NCI-H774 (cell line): Measurements from ENCODE around the gene PXK.

Experiments
- DNase-seq: peaks from one replicate; lab custom pipeline; 2025; lab: John Stamatoyannopoulos, UW

PXK gene

DNA sequence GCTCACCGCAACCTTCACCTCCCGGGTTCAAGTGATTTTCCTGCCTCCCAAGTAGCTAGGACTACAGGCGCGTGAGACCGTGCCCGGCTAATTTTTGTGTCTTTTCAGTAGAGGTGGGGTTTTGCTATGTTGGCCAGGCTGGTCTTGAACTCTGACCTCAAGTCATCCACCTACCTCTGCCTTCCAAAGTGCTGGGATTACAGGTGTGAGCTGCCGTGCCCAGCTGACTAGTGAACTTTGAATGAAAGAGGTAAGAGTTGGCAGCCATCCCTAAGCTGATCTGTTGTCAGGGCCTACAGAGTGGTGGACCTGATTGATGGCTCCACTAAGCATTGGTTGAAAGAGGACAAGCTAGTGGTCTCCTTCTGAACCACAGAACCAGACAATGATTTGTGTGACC, 15.3 kb downstream of the PXK start:
- DNase-seq, result no peak

GRCh38 chr3:58349792-58350626, 17.3 kb downstream of the PXK start:
- no peak for DNase-seq

- DNase-seq, result no peak
Observed at GRCh38 chr3:58350627-58351013, 17.9 kb downstream of the PXK start.

DNA sequence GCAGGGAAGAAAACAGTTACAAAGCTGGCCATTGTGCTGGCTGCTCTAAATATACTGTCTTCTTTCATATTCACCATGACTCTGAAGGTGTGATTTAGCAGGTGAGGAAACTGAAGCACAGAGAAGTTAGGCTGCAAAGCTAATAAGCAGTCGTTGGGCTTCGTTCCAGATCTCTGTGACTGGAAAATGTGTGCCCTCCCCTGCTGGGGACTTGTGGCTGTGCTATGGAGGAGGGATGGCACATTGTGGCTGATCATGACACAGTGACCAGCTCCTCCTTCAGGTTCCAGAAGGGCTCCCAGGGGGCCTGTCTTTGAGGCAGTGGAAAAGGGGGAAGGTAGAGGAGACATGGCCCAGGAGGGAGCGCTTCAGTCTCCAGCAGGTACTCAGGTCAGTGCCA, 19.2 kb downstream of the PXK start:
- DNase-seq, result no peak

DNA sequence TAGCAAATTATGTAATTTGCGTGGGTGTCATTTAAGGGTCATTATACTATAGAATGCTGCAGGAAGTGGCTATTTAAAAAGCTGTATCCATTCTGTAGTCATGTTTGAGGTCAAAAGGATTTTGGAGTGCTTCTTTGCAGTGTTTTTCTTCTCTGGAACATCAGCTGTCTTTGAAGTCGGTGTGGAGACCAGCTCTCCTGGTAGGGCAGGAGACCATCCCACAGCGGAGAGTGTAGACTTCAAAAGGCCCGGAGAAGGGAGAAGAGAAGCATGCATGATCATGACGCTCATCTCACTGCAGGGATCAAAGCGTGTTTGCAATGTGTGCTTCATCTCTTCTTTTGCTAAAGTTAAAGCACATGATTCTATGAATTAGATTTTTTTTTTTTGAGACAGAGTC, 19.9 kb downstream of the PXK start:
- DNase-seq, result no peak

- no peak for DNase-seq
Observed at GRCh38 chr3:58353722-58354553, 21.2 kb downstream of the PXK start.

- no peak for DNase-seq
Observed at GRCh38 chr3:58355179-58355578, 22.5 kb downstream of the PXK start.

GRCh38 chr3:58356054-58356453, 23.4 kb downstream of the PXK start:
- DNase-seq, result no peak

- DNase-seq, result no peak
Observed at GRCh38 chr3:58357402-58357801, 24.7 kb downstream of the PXK start.

DNA sequence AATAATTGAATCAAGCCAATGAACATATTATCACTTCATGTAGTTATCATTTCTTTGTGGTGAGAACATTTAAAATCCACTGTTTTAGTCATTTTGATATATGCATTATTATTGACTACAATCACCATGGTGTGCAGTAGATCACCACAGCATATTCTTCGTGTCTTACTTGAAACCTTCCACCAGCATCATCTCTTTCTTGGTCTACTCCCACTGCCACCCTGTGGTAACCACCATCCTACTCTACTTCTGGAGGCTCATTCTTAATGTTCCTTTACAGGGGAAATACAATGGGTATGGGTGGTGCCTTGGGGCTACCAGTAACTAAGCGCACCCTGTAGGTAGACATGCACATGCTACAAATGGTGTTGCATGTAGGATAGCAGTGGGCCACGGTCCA, 25.4 kb downstream of the PXK start:
- no peak for DNase-seq

- no peak for DNase-seq
Observed at GRCh38 chr3:58358808-58359207, 26.1 kb downstream of the PXK start.

DNA sequence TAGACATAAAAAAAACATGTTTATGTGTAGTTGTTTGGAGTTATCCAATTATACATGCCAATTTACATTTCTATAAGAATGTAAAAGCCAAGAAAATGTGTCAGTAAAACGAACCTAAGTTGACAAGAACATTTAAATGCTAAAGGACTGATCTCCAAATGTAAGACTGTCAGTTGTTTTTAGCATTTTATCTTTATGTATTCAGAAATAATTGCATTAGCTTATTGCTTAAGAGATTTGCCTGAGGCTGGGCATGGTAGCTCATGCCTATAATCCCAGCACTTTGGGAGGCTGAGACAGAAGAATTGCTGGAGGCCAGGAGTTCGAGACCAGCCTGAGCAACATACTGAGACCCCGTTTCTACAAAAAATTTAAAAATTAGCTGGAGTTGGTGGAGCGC, 26.9 kb downstream of the PXK start:
- DNase-seq, result no peak

DNA sequence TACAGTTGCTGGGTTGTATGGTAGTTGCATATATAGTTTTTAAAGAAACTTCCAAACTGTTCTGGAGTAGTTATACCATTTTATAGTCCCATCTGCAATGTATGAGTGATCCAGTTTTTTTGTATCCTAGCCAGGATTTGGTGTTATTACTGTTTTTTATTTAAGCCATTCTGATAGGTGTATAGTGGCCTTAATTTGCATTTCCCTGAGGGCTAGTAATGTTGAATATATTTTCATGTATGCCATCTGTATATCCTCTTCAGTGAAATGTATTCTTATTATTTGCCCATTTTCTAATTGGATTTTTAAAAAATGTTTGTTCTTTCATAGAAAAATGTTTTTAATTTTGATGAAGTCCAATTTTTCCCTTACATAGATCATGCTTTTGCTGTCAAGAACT, 29.2 kb downstream of the PXK start:
- DNase-seq, result no peak

DNA sequence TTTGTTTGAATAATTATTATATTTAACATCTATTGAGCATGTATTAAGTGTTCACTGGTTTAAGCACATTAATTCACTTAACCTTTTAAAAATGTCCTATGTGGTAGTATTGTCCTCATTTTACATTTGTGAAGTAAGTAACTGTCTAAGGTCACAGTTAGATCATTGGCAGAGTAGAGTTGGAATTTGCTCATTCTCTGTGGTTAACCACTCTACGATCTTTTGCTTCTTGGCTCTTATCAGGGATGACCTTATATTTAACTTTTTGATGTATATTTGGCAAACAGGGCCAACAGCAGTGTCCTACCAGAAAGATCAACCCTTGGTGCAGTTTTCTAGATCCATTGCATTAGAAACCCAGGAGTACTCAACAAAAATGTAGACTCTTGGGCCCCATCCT, 34.0 kb downstream of the PXK start:
- DNase-seq, result no peak

DNA sequence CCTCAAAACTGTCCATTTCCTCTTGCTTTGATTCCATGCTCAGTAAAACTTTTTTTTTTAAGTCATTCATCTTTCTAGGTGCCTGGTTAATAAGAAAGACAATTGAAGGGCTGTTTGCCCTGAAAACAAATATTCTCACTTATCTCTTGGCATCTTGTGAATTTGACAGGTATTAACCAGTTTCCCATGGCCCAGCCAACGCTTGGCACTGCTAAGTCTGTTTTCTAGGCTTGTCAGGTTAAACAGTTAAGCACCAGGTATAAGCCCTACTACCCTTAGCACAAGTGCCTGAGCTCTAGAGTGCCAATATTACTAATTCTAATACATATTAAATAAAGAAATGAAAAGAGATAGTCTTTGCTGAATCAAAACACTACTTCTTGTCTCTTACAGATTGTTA, 36.3 kb downstream of the PXK start:
- DNase-seq, result no peak

- DNase-seq, result no peak
Observed at GRCh38 chr3:58369876-58370275, 37.2 kb downstream of the PXK start.

DNA sequence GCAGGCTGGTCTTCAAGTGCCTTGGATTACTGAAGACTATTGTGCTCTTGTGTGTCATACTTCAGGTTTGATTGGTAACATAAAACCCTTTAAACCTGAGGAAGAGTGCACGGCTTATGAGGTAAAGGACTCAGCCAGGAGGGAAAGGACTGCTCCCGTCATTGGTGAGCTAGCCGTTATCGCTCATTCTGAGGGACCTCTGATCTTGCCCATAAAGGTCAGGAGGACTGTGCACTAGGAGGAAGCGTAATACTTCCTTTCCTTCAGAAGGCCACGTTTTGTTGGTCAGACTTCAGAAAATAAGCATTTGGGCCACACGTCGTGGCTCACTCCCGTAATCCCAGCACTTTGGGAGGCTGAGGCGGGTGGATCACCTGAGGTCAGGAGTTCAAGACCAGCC, 37.7 kb downstream of the PXK start:
- no peak for DNase-seq

GRCh38 chr3:58371754-58372153, 39.1 kb downstream of the PXK start:
- DNase-seq, result no peak

DNA sequence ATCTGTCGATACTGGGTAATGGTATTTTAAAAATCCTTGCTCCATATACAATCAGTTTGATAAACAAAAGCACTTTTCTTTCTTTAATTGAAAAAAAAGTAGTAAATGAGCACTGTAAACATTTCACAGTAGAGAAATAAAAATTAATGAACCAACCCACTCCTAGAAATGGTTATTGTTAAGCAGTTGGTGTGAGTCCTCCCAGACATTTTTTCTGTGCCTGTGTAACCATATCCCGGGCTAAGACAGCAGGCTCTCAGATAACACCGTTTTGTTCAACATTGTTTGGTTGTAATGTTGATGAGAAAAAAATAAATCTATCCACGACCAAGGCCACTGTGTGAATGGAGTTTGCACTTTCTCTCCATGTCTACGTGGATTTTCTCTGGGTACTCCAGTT, 42.6 kb downstream of the PXK start:
- DNase-seq, result no peak

- DNase-seq, result no peak
Observed at GRCh38 chr3:58377168-58377567, 44.5 kb downstream of the PXK start.

DNA sequence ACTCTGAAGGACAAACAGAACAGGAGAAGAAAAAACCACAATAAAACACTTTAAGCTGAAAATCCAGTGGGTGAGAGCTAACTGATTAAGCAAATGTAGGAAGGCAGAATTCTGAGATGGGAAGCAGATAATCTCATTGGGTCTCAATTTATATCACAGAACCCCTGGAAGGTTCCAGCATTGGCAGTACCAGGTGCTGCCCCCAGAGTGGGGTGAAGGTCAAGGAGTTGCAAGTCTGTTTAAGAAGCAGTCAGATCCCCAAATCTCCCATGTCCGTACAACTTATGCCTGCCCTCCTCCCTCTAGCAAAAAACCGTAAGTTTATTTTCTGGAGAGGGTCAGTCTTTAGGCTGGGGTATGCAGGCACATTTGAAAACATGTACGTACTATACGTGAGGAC, 45.1 kb downstream of the PXK start:
- no peak for DNase-seq

DNA sequence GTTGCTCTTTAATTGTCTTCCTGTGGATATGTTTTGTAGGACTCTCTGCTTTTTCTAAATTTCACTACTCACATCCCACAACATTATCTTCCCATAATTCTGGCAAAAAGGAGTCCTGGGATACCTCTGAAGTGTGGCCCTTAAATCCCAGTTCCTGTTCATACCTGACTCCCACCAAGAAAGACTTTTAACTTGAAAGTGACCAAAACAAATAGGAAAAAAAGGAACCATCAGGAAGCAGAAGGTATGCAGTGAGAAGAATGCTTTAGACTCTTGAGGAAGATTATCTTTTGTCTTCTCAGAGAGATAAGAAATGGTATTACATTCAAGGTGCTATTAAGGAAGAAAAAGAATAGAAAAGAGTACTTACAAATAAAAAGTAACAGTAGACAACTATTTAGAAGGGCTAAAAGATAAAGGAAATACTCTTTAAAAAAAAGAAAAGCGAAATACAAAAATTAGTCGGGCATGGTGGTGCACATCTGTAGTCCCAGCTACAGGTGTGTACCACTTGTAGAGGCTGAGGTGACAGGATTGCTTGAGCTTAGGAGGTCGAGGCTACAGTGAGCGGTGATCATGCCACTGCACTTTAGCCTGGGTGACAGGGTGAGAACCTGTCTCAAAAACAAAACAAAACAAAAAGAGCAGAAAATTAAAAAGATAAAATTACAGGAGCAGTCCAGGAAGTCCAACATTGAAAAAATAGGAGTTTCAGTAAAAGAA, 46.8 kb downstream of the PXK start:
- no peak for DNase-seq

DNA sequence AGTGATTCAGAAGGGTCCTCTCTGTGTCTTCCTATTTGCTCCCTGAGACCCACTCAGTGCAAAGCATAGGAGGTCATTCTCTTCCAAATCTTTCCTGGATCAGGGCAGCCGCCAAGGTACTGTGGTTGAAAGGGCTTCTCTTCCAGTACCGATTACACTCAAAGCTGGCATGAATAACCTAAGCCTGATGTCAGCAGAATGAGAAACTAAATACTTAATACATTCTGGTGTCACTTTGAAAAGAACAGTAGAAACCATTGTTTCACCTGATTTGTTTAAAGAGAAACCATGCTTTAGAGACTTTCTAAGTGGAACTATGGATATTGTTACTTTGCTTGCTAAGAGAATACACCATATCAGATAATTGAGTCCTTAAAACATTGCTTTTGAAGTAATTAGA, 50.8 kb downstream of the PXK start:
- DNase-seq, result no peak
